WTC11 (cell line): Measurements from ENCODE around the gene ARHGAP6. TPM values are rescaled to one million over a fixed set of nuclear protein-coding genes. Genes with fewer than 3 reads are reported as not detected.

ENCODE experiments used
- ATAC-seq: fragments of 200-7000 bp; cut with Tn5 transposase; 2 replicates; pipeline ENCODE4 v1.10.0; 2021; ENCODE audit warnings: mild to moderate bottlenecking, moderate library complexity
- CTCF ChIA-PET: fragments of 300-600 bp; sonication (Branson Sonifier 250); formaldehyde crosslinking; loops from one replicate; lab custom pipeline; 2021; ENCODE audit warnings: antibody characterized with exemption; lab: Charles Lee
- POLR2A ChIA-PET: fragments of 350-600 bp; sonication (Branson Sonifier 250); formaldehyde crosslinking; loops from one replicate; lab custom pipeline; 2021; ENCODE audit warnings: antibody characterized with exemption; lab: Charles Lee
- DNase-seq: peaks from one replicate; pipeline ENCODE4 v3.0.0; 2021; ENCODE audit warnings: low spot score
- H3K27ac Mint-ChIP-seq: 2 replicates; pipeline ENCODE4 v1.8.0; 2021; ENCODE audit warnings: mixed read lengths
- H3K27me3 Mint-ChIP-seq: 2 replicates; pipeline ENCODE4 v1.8.0; 2021; ENCODE audit warnings: low read depth, mild to moderate bottlenecking, moderate library complexity, mixed read lengths
- H3K36me3 Mint-ChIP-seq: 2 replicates; pipeline ENCODE4 v1.8.0; 2021; ENCODE audit warnings: mixed read lengths
- H3K4me1 Mint-ChIP-seq: 2 replicates; pipeline ENCODE4 v1.8.0; 2022; ENCODE audit warnings: mixed read lengths
- H3K4me3 Mint-ChIP-seq: 2 replicates; pipeline ENCODE4 v1.8.0; 2021; ENCODE audit warnings: mild to moderate bottlenecking, moderate library complexity, mixed read lengths
- H3K9me3 Mint-ChIP-seq: 2 replicates; pipeline ENCODE4 v1.8.0; 2021; ENCODE audit warnings: mixed read lengths
- ATF1 ChIP-seq: sonication (generic); formaldehyde crosslinking; IDR thresholded peaks from 2 replicates; pipeline ENCODE4 v1.8.1; 2023; ENCODE audit warnings: mild to moderate bottlenecking, moderate library complexity, missing genetic modification reagents
- ATF3 ChIP-seq: sonication (generic); formaldehyde crosslinking; conservative IDR thresholded peaks from 2 replicates; pipeline ENCODE4 v1.8.1; 2022; ENCODE audit warnings: mild to moderate bottlenecking, missing genetic modification reagents
- ATF6 ChIP-seq: sonication (generic); formaldehyde crosslinking; IDR thresholded peaks from 2 replicates; pipeline ENCODE4 v1.8.1; 2023; ENCODE audit warnings: mild to moderate bottlenecking, missing genetic modification reagents
- E2F1 ChIP-seq: sonication (generic); formaldehyde crosslinking; IDR thresholded peaks from 2 replicates; pipeline ENCODE4 v1.8.0; 2022; ENCODE audit warnings: mild to moderate bottlenecking, missing genetic modification reagents
- FOXP1 ChIP-seq: sonication (generic); formaldehyde crosslinking; IDR thresholded peaks from 2 replicates; pipeline ENCODE4 v1.8.0; 2022; ENCODE audit warnings: missing genetic modification reagents, mild to moderate bottlenecking, moderate library complexity, borderline replicate concordance
- GABPB1 ChIP-seq: sonication (generic); formaldehyde crosslinking; IDR thresholded peaks from 2 replicates; pipeline ENCODE4 v1.8.1; 2023; ENCODE audit warnings: mild to moderate bottlenecking, missing genetic modification reagents
- GTF2I ChIP-seq: fragments of 250-450 bp; sonication (Bioruptor Pico); conservative IDR thresholded peaks from 2 replicates; pipeline ENCODE4 v1.4.0; 2021; ENCODE audit warnings: mild to moderate bottlenecking
- NFE2L1 ChIP-seq: sonication (generic); formaldehyde crosslinking; IDR thresholded peaks from 2 replicates; pipeline ENCODE4 v1.8.1; 2023; ENCODE audit warnings: missing genetic modification reagents
- NR2C2 ChIP-seq: sonication (generic); formaldehyde crosslinking; IDR thresholded peaks from 2 replicates; pipeline ENCODE4 v1.8.0; 2022; ENCODE audit warnings: mild to moderate bottlenecking, missing genetic modification reagents
- OVOL2 ChIP-seq: fragments of 250-450 bp; sonication (Bioruptor Pico); IDR thresholded peaks from 2 replicates; pipeline ENCODE4 v1.9.0; 2021; ENCODE audit warnings: mild to moderate bottlenecking, borderline replicate concordance
- PRDM15 ChIP-seq: sonication (generic); formaldehyde crosslinking; IDR thresholded peaks from 2 replicates; pipeline ENCODE4 v1.8.0; 2022; ENCODE audit warnings: missing genetic modification reagents
- TEAD4 ChIP-seq: sonication (generic); formaldehyde crosslinking; IDR thresholded peaks from 2 replicates; pipeline ENCODE4 v1.8.0; 2022; ENCODE audit warnings: mild to moderate bottlenecking, missing genetic modification reagents
- TP53 ChIP-seq: sonication (generic); formaldehyde crosslinking; IDR thresholded peaks from 2 replicates; pipeline ENCODE4 v1.8.1; 2023; ENCODE audit warnings: mild to moderate bottlenecking, missing genetic modification reagents
- USF2 ChIP-seq: sonication (generic); formaldehyde crosslinking; IDR thresholded peaks from 2 replicates; pipeline ENCODE4 v1.8.1; 2023; ENCODE audit warnings: mild to moderate bottlenecking, missing genetic modification reagents, moderate library complexity
- ZNF317 ChIP-seq: sonication (generic); formaldehyde crosslinking; IDR thresholded peaks from 2 replicates; pipeline ENCODE4 v1.8.1; 2023; ENCODE audit warnings: low read depth, mild to moderate bottlenecking, moderate library complexity, missing genetic modification reagents, borderline replicate concordance
- ZNF396 ChIP-seq: fragments of 250-450 bp; sonication (Bioruptor Pico); IDR thresholded peaks from 2 replicates; pipeline ENCODE4 v1.8.0; 2021; ENCODE audit warnings: mild to moderate bottlenecking, moderate library complexity, borderline replicate concordance
- ZNF423 ChIP-seq: fragments of 250-450 bp; sonication (Bioruptor Pico); IDR thresholded peaks from 2 replicates; pipeline ENCODE4 v2.1.2; 2022; ENCODE audit warnings: mild to moderate bottlenecking, moderate library complexity
- ZNF425 ChIP-seq: fragments of 250-450 bp; sonication (Bioruptor Pico); conservative IDR thresholded peaks from 2 replicates; pipeline ENCODE4 v1.9.0; 2021; ENCODE audit warnings: mild to moderate bottlenecking
- ZNF512 ChIP-seq: sonication (generic); formaldehyde crosslinking; IDR thresholded peaks from 2 replicates; pipeline ENCODE4 v1.8.1; 2022; ENCODE audit warnings: missing genetic modification reagents, borderline replicate concordance
- ZNF671 ChIP-seq: fragments of 250-450 bp; sonication (Bioruptor Pico); IDR thresholded peaks from 2 replicates; pipeline ENCODE4 v1.8.0; 2021; ENCODE audit warnings: mild to moderate bottlenecking
- total RNA-seq: library from RNA; stranded (reverse); gene quantifications from 3 replicates; pipeline ENCODE4 v1.2.3, GENCODE V29; 2021

Gene ARHGAP6
- total RNA-seq, 1 experiment from 2014 or later: 1.0 TPM

GRCh38 chrX:11190745-11191510 is 474.8 kb downstream of the ARHGAP6 start (continued):
- no peak for TF ChIP-seq PRDM15 (CRISPR knock-in tag)
- TF ChIP-seq ATF1 (CRISPR knock-in tag): no peak

- TF ChIP-seq GTF2I (CRISPR knock-in tag) (no peak), ATF6 (CRISPR knock-in tag) (no peak), TP53 (CRISPR knock-in tag) (no peak), ZNF512 (CRISPR knock-in tag) (no peak), ZNF671 (CRISPR knock-in tag) (no peak), TEAD4 (CRISPR knock-in tag) (no peak), ZNF423 (CRISPR knock-in tag) (no peak), E2F1 (CRISPR knock-in tag) (no peak), NR2C2 (CRISPR knock-in tag) (no peak), ZNF396 (CRISPR knock-in tag) (no peak), USF2 (CRISPR knock-in tag) (no peak), ZNF317 (no peak), ZNF425 (CRISPR knock-in tag) (no peak), OVOL2 (CRISPR knock-in tag) (no peak), FOXP1 (no peak), GABPB1 (CRISPR knock-in tag) (no peak), ATF3 (CRISPR knock-in tag) (no peak), NFE2L1 (CRISPR knock-in tag) (no peak)
- Mint-ChIP-seq H3K4me1 (no peaks in the 10 kb centered on the region), H3K27ac (no peak overlapping the region), H3K9me3 (no peaks in the 10 kb centered on the region), H3K4me3 (no peak overlapping the region), H3K27me3 (no peaks in the 10 kb centered on the region), H3K36me3 (no peaks in the 10 kb centered on the region)
- DNase-seq: no peak
- ChIA-PET CTCF (no interaction called here), POLR2A (no interaction called here)
- ATAC-seq: no peak
These were observed 476.6 kb downstream of the ARHGAP6 start for GRCh38 chrX:11189097-11189496.
